Fibroblast of the aortic adventitia (primary cell): ENCODE data around the gene AOPEP. TPM values are rescaled to one million over a fixed set of nuclear protein-coding genes. Genes with fewer than 3 reads are reported as not detected.

Experiments
- DNase-seq: peaks from one replicate; pipeline ENCODE4 v3.0.0-alpha.2; 2010; ENCODE audit warnings: low read depth
- H3K4me3 ChIP-seq: 2 replicates; pipeline ENCODE4 v1.5.1; 2011; ENCODE audit warnings: low read depth, mild to moderate bottlenecking, control low read depth, low read length, moderate library complexity
- CTCF ChIP-seq: IDR thresholded peaks from 2 replicates; pipeline ENCODE4 v1.5.1; 2011; ENCODE audit warnings: mild to moderate bottlenecking, low read length, control low read depth, inconsistent platforms; ENCODE audit not compliant: insufficient read depth
- total RNA-seq: library from RNA; depleted of rRNA; stranded (reverse); fragments of >200 nt; gene quantifications from 2 replicates; pipeline ENCODE4 v1.2.3, GENCODE V29; 2012; ENCODE audit warnings: low replicate concordance

The AOPEP gene
- total RNA-seq, 1 donor = 39.7 TPM

- no peak for TF ChIP-seq CTCF
- no peak for DNase-seq
These were observed 354.6 kb downstream of the AOPEP start for GRCh38 chr9:95080961-95081647.

GRCh38 chr9:95081998-95082397 is 355.5 kb downstream of the AOPEP start:
- no peak overlapping the region for H3K4me3 ChIP-seq
- TF ChIP-seq CTCF = no peak
- DNase-seq = no peak

More at GRCh38 chr9:95080961-95081647, 354.6 kb downstream of the AOPEP start:
- H3K4me3 ChIP-seq = no peak overlapping the region

GRCh38 chr9:95082401-95083084 is 356.0 kb downstream of the AOPEP start:
- H3K4me3 ChIP-seq = no peak overlapping the region
- TF ChIP-seq CTCF = no peak
- DNase-seq = no peak

GRCh38 chr9:95083086-95083768 is 356.7 kb downstream of the AOPEP start:
- no peak for DNase-seq
- TF ChIP-seq CTCF = no peak
- no peak overlapping the region for H3K4me3 ChIP-seq

- no peak for DNase-seq
- TF ChIP-seq CTCF = no peak
- no peak overlapping the region for H3K4me3 ChIP-seq
These were observed 357.9 kb downstream of the AOPEP start for GRCh38 chr9:95084254-95084934.

GRCh38 chr9:95085036-95085770 is 358.7 kb downstream of the AOPEP start:
- TF ChIP-seq CTCF = no peak
- no peak for DNase-seq
- no peak overlapping the region for H3K4me3 ChIP-seq
